ENCODE results near the gene CRIP3. TPM values are rescaled to one million over a fixed set of nuclear protein-coding genes. Genes with fewer than 3 reads are reported as not detected.
A peak's percentile ranks its signal among the peaks of the same experiment; 100 is the strongest.

The CRIP3 gene
- total and polyA plus RNA-seq, 2 of the 13 experiments (the other 11 are each of a cell fraction or from before 2014, with no cell fraction given), result 6.3 to 9.3 TPM

DNA sequence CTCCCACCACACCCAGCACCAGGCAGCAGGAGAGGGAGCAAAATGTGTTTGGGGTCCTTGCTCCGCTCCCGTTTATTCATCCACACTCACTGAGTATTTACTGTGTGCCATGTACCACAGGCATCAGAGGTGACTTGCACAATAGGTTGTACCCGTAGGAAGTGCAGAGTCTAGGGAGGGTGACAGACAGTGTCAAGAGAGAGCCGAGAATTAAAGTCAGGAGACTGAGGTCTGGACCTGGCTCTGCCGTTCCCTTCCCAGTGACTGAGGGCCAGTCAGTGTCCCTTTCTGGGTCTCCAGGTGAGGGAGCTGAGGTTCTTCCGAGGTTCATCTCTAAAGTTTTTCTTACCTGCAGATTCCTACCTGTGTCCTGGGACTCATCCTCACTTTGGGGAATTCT, 43.1 kb downstream of the CRIP3 start (continued):
- TF ChIP-seq KDM1A (CRISPR knock-in tag; IDR thresholded peaks at IDR 0.05), result peak; percentile 32; the same call in 1 of the 2 replicates
- TF ChIP-seq SALL2 (CRISPR knock-in tag; IDR thresholded peaks at IDR 0.05), result peak; percentile 2; the same call in 1 of the 2 replicates
- TF ChIP-seq ZNF30 (CRISPR knock-in tag; IDR thresholded peaks at IDR 0.05), result no peak
- TF ChIP-seq KLF16 (CRISPR knock-in tag; IDR thresholded peaks at IDR 0.05), result peak in 1 of 2 experiments; percentile 33; a peak in 1 of 4 replicates
- peak; percentile 64; the same call in 1 of the 2 replicates for TF ChIP-seq HDAC1 (CRISPR knock-in tag; IDR thresholded peaks at IDR 0.05)
- TF ChIP-seq MLLT10 (CRISPR knock-in tag; IDR thresholded peaks at IDR 0.05), result no peak
- no peak for TF ChIP-seq ZNF775 (CRISPR knock-in tag; IDR thresholded peaks at IDR 0.05; ENCODE audit: borderline replicate concordance)
- peak; percentile 30; the same call in 1 of the 2 replicates for TF ChIP-seq RXRA (CRISPR knock-in tag; IDR thresholded peaks at IDR 0.05)
- TF ChIP-seq ZKSCAN8 (CRISPR knock-in tag; IDR thresholded peaks at IDR 0.05; ENCODE audit: borderline replicate concordance), result no peak
- TF ChIP-seq, protein P1, sequence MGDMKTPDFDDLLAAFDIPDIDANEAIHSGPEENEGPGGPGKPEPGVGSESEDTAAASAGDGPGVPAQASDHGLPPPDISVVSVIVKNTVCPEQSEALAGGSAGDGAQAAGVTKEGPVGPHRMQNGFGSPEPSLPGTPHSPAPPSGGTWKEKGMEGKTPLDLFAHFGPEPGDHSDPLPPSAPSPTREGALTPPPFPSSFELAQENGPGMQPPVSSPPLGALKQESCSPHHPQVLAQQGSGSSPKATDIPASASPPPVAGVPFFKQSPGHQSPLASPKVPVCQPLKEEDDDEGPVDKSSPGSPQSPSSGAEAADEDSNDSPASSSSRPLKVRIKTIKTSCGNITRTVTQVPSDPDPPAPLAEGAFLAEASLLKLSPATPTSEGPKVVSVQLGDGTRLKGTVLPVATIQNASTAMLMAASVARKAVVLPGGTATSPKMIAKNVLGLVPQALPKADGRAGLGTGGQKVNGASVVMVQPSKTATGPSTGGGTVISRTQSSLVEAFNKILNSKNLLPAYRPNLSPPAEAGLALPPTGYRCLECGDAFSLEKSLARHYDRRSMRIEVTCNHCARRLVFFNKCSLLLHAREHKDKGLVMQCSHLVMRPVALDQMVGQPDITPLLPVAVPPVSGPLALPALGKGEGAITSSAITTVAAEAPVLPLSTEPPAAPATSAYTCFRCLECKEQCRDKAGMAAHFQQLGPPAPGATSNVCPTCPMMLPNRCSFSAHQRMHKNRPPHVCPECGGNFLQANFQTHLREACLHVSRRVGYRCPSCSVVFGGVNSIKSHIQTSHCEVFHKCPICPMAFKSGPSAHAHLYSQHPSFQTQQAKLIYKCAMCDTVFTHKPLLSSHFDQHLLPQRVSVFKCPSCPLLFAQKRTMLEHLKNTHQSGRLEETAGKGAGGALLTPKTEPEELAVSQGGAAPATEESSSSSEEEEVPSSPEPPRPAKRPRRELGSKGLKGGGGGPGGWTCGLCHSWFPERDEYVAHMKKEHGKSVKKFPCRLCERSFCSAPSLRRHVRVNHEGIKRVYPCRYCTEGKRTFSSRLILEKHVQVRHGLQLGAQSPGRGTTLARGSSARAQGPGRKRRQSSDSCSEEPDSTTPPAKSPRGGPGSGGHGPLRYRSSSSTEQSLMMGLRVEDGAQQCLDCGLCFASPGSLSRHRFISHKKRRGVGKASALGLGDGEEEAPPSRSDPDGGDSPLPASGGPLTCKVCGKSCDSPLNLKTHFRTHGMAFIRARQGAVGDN (CRISPR knock-in tag; IDR thresholded peaks at IDR 0.05), result peak; percentile 49
- TF ChIP-seq FOXA3 (CRISPR knock-in tag; IDR thresholded peaks at IDR 0.05), result peak; percentile 54; the same call in 1 of the 2 replicates
- TF ChIP-seq, protein P2, sequence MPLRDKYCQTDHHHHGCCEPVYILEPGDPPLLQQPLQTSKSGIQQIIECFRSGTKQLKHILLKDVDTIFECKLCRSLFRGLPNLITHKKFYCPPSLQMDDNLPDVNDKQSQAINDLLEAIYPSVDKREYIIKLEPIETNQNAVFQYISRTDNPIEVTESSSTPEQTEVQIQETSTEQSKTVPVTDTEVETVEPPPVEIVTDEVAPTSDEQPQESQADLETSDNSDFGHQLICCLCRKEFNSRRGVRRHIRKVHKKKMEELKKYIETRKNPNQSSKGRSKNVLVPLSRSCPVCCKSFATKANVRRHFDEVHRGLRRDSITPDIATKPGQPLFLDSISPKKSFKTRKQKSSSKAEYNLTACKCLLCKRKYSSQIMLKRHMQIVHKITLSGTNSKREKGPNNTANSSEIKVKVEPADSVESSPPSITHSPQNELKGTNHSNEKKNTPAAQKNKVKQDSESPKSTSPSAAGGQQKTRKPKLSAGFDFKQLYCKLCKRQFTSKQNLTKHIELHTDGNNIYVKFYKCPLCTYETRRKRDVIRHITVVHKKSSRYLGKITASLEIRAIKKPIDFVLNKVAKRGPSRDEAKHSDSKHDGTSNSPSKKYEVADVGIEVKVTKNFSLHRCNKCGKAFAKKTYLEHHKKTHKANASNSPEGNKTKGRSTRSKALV (CRISPR knock-in tag; IDR thresholded peaks at IDR 0.05), result no peak
- no peak for TF ChIP-seq FLYWCH1 (CRISPR knock-in tag; IDR thresholded peaks at IDR 0.05)
- peak in 1 of 2 experiments; percentile 61; a peak in 2 of 4 replicates for TF ChIP-seq EP300 (IDR thresholded peaks at IDR 0.05; ENCODE audit: low read depth in 2 of 2, low read length in 2 of 2)
- peak; percentile 24; the same call in 1 of the 2 replicates for TF ChIP-seq EP300 (CRISPR knock-in tag; IDR thresholded peaks at IDR 0.05; ENCODE audit: borderline replicate concordance)
- no peak for TF ChIP-seq ZNF563 (CRISPR knock-in tag; IDR thresholded peaks at IDR 0.05)
- TF ChIP-seq SP4 (CRISPR knock-in tag; IDR thresholded peaks at IDR 0.05), result no peak
- 0 out of 2 replicates have a peak, but pooled peaks have one; percentile 14 for TF ChIP-seq POGZ (CRISPR knock-in tag; IDR thresholded peaks at IDR 0.05)
- TF ChIP-seq, protein P3, sequence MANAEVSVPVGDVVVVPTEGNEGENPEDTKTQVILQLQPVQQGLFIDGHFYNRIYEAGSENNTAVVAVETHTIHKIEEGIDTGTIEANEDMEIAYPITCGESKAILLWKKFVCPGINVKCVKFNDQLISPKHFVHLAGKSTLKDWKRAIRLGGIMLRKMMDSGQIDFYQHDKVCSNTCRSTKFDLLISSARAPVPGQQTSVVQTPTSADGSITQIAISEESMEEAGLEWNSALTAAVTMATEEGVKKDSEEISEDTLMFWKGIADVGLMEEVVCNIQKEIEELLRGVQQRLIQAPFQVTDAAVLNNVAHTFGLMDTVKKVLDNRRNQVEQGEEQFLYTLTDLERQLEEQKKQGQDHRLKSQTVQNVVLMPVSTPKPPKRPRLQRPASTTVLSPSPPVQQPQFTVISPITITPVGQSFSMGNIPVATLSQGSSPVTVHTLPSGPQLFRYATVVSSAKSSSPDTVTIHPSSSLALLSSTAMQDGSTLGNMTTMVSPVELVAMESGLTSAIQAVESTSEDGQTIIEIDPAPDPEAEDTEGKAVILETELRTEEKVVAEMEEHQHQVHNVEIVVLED (CRISPR knock-in tag; IDR thresholded peaks at IDR 0.05; ENCODE audit: borderline replicate concordance), result 0 out of 2 replicates have a peak, but pooled peaks have one; percentile 28
- TF ChIP-seq, protein P4, sequence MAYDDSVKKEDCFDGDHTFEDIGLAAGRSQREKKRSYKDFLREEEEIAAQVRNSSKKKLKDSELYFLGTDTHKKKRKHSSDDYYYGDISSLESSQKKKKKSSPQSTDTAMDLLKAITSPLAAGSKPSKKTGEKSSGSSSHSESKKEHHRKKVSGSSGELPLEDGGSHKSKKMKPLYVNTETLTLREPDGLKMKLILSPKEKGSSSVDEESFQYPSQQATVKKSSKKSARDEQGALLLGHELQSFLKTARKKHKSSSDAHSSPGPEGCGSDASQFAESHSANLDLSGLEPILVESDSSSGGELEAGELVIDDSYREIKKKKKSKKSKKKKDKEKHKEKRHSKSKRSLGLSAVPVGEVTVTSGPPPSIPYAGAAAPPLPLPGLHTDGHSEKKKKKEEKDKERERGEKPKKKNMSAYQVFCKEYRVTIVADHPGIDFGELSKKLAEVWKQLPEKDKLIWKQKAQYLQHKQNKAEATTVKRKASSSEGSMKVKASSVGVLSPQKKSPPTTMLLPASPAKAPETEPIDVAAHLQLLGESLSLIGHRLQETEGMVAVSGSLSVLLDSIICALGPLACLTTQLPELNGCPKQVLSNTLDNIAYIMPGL (CRISPR knock-in tag; IDR thresholded peaks at IDR 0.05; ENCODE audit: borderline replicate concordance in 1 of 2, low read depth in 1 of 2), result 0 out of 4 replicates have a peak, but pooled peaks of 1 of the 2 experiments have one; percentile 0
